ENCODE results near the gene SYT2.
"Not testable (repeated sequence)": the region's sequence is repeated elsewhere in the genome, so short reads cannot be mapped to it uniquely, and the experiment has no call there.

SYT2 gene

GRCh38 chr1:202628646-202629215, 81.5 kb downstream of the SYT2 start:
- no peak for DNase-seq (ENCODE audit: low read depth)
- H3K4me3 ChIP-seq (ENCODE audit: control insufficient read depth, low read depth, low read length): no peak overlapping the region
- TF ChIP-seq CTCF (conservative IDR thresholded peaks at IDR 0.05; ENCODE audit: control insufficient read depth, insufficient read depth, low read depth, low read length): no peak

GRCh38 chr1:202627841-202628565, 82.3 kb downstream of the SYT2 start:
- no peak for TF ChIP-seq CTCF (conservative IDR thresholded peaks at IDR 0.05; ENCODE audit: control insufficient read depth, insufficient read depth, low read depth, low read length)
- no peak for DNase-seq (ENCODE audit: low read depth)
- H3K4me3 ChIP-seq (ENCODE audit: control insufficient read depth, low read depth, low read length): no peak overlapping the region

GRCh38 chr1:202627036-202627435, 83.2 kb downstream of the SYT2 start:
- peak; percentile 17 for DNase-seq (ENCODE audit: low read depth)
- not testable (repeated sequence) for H3K4me3 ChIP-seq (ENCODE audit: control insufficient read depth, low read depth, low read length)

- TF ChIP-seq CTCF (conservative IDR thresholded peaks at IDR 0.05; ENCODE audit: control insufficient read depth, insufficient read depth, low read depth, low read length): peak; percentile 53
- peak; percentile 61 for DNase-seq (ENCODE audit: low read depth)
- H3K4me3 ChIP-seq (ENCODE audit: control insufficient read depth, low read depth, low read length): no peak overlapping the region
These were observed 84.6 kb downstream of the SYT2 start for GRCh38 chr1:202625416-202626360.

GRCh38 chr1:202624781-202625108, 85.5 kb downstream of the SYT2 start:
- no peak for TF ChIP-seq CTCF (conservative IDR thresholded peaks at IDR 0.05; ENCODE audit: control insufficient read depth, insufficient read depth, low read depth, low read length)
- peak; percentile 13 for DNase-seq (ENCODE audit: low read depth)
- no peak overlapping the region for H3K4me3 ChIP-seq (ENCODE audit: control insufficient read depth, low read depth, low read length)

- TF ChIP-seq CTCF (conservative IDR thresholded peaks at IDR 0.05; ENCODE audit: control insufficient read depth, insufficient read depth, low read depth, low read length): no peak
- no peak for DNase-seq (ENCODE audit: low read depth)
- H3K4me3 ChIP-seq (ENCODE audit: control insufficient read depth, low read depth, low read length): no peak overlapping the region
These were observed 86.0 kb downstream of the SYT2 start for GRCh38 chr1:202624088-202624780.

- peak; percentile 11 for DNase-seq (ENCODE audit: low read depth)
- H3K4me3 ChIP-seq (ENCODE audit: control insufficient read depth, low read depth, low read length): not testable (repeated sequence)
These were observed 86.8 kb downstream of the SYT2 start for GRCh38 chr1:202623476-202623875.

All from fibroblast of mammary gland (primary cell).